T-helper 2 cell treated with Interferon-gamma antibody and Interleukin-4, amounts not matched to agents 5 μg/mL and 100 μg/mL, for 36 hours (primary cell): ENCODE measurements around the gene MRPS18B.
"Not testable (repeated sequence)": the region's sequence is repeated elsewhere in the genome, so short reads cannot be mapped to it uniquely, and the experiment has no call there.

ENCODE experiments used
- DNase-seq: peaks from one replicate; pipeline ENCODE4 v3.0.0; 2021; ENCODE audit warnings: low spot score
- H3K27ac Mint-ChIP-seq: one replicate; pipeline ENCODE4 v1.8.0; 2021; ENCODE audit warnings: mild to moderate bottlenecking, mixed read lengths
- H3K27me3 Mint-ChIP-seq: one replicate; pipeline ENCODE4 v1.8.0; 2021; ENCODE audit warnings: low read depth, mixed read lengths
- H3K36me3 Mint-ChIP-seq: one replicate; pipeline ENCODE4 v1.8.0; 2021; ENCODE audit warnings: low read depth, mixed read lengths
- H3K4me1 Mint-ChIP-seq: one replicate; pipeline ENCODE4 v1.8.0; 2021; ENCODE audit warnings: low read depth, mixed read lengths
- H3K4me3 Mint-ChIP-seq: one replicate; pipeline ENCODE4 v1.8.0; 2022; ENCODE audit warnings: mild to moderate bottlenecking, moderate library complexity, mixed read lengths
- H3K9me3 Mint-ChIP-seq: one replicate; pipeline ENCODE4 v1.8.0; 2021; ENCODE audit warnings: mixed read lengths

MRPS18B gene

GRCh38 chr6:30641048-30641447 is 23.4 kb downstream of the MRPS18B start:
- Mint-ChIP-seq H3K27ac (peak overlapping the region; percentile 71), H3K9me3 (no peaks in the 10 kb centered on the region), H3K36me3 (peaks cover 6% of the 10 kb centered on the region), H3K27me3 (no peaks in the 10 kb centered on the region), H3K4me1 (peaks cover 17% of the 10 kb centered on the region), H3K4me3 (no peak overlapping the region)
- no peak for DNase-seq

DNA sequence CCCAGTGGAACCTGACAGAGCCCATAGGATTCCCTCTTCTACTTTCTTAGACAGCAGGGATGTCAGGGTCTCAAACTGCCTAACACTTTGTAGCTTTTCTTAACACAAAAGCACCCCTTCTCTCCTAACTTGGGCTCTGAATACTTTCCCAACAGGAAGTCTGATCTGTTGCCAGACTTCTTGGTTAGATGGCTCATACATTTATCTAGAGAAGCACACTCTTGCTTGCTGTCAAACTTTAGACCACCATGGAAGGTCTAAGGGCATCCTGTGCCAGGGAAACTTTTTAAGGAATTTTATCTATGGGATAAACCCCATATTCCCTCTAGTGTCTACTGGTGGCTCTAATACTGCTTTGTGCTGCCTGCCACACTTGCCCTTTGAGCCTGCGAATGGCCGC is 26.0 kb downstream of the MRPS18B start:
- no peak for DNase-seq
- Mint-ChIP-seq H3K27me3 (no peaks in the 10 kb centered on the region), H3K36me3 (peaks cover 7% of the 10 kb centered on the region), H3K9me3 (no peaks in the 10 kb centered on the region), H3K4me1 (peaks cover 30% of the 10 kb centered on the region), H3K27ac (no peak overlapping the region), H3K4me3 (no peak overlapping the region)

GRCh38 chr6:30644769-30645168 is 27.1 kb downstream of the MRPS18B start:
- H3K4me3 Mint-ChIP-seq, result no peak overlapping the region
- peaks cover 7% of the 10 kb centered on the region for H3K36me3 Mint-ChIP-seq
- no peak for DNase-seq
- H3K27ac Mint-ChIP-seq, result no peak overlapping the region
- H3K27me3 Mint-ChIP-seq, result no peaks in the 10 kb centered on the region
- H3K9me3 Mint-ChIP-seq, result no peaks in the 10 kb centered on the region
- peaks cover 30% of the 10 kb centered on the region for H3K4me1 Mint-ChIP-seq

GRCh38 chr6:30645989-30646388 is 28.3 kb downstream of the MRPS18B start:
- Mint-ChIP-seq H3K9me3 (no peaks in the 10 kb centered on the region), H3K4me3 (peak overlapping the region; percentile 93), H3K4me1 (peaks cover 29% of the 10 kb centered on the region), H3K27me3 (no peaks in the 10 kb centered on the region), H3K27ac (peak overlapping the region; percentile 19), H3K36me3 (peaks cover 5% of the 10 kb centered on the region)
- DNase-seq, result no peak

DNA sequence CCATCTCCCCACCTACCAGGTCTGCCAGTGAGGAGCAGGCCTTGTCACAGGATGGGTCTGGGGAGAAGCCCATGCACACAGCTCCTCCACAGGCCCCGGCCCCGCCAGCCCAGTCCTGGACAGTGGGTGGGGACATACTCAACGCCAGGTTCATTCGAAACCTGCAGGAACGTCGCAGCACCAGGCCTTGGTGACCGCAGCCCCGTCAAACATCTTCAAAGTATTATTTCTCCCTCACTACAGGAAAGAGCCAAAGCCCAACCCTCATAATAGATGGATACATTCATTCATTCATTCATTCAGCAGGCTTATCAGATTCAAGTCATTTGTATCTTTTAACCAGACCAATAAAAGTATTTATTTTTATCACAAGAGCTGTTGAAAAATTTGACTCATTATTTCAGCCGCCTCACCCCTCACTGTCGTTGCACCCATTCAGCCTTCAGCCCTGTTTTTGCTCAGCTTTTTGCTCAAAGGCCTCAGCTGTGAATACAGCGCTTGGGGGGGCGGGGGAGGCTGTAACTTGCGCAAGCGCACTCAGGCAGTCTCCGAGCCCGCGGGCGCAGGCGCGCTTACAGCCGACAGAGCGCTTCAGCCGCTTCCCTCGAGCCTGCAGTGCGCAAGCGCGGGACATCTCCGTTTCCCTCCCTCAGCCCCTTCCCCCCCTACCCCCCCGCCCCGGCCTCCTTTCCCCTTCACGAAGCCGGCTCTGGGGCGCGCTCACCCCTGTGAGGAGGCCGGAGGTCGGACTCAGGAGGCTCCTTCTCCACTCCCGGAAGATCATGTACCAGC is 29.0 kb downstream of the MRPS18B start, which contains the start of gene C6orf136:
TSS of gene C6orf136 (plus strand) at position 684 of the 792 bp plus-strand sequence. CDS start at position 783, 99 bp downstream.
- peak within 1 kb of the TSS; percentile 93 for H3K4me3 Mint-ChIP-seq
- peaks cover 7% of the 10 kb centered on the region for H3K36me3 Mint-ChIP-seq
- H3K27ac Mint-ChIP-seq, result peak within 1 kb of the TSS; percentile 92
- H3K4me1 Mint-ChIP-seq, result peaks cover 24% of the 10 kb centered on the region
- H3K9me3 Mint-ChIP-seq, result no peaks in the 10 kb centered on the region
- no peaks in the 10 kb centered on the region for H3K27me3 Mint-ChIP-seq
- peak; percentile 91 for DNase-seq

- peaks cover 22% of the 10 kb centered on the region for H3K4me1 Mint-ChIP-seq
- DNase-seq, result peak; percentile 78
- peak overlapping the region; percentile 92 for H3K27ac Mint-ChIP-seq
- peak overlapping the region; percentile 93 for H3K4me3 Mint-ChIP-seq
- no peaks in the 10 kb centered on the region for H3K9me3 Mint-ChIP-seq
- peaks cover 15% of the 10 kb centered on the region for H3K36me3 Mint-ChIP-seq
- H3K27me3 Mint-ChIP-seq, result no peaks in the 10 kb centered on the region
Measured at GRCh38 chr6:30647242-30648116, 29.8 kb downstream of the MRPS18B start.

GRCh38 chr6:30651143-30651542 is 33.5 kb downstream of the MRPS18B start:
- H3K4me3 Mint-ChIP-seq, result no peak overlapping the region
- H3K36me3 Mint-ChIP-seq, result peaks cover 32% of the 10 kb centered on the region
- DNase-seq, result no peak
- H3K27me3 Mint-ChIP-seq, result no peaks in the 10 kb centered on the region
- H3K27ac Mint-ChIP-seq, result no peak overlapping the region
- H3K9me3 Mint-ChIP-seq, result no peaks in the 10 kb centered on the region
- H3K4me1 Mint-ChIP-seq, result peaks cover 14% of the 10 kb centered on the region

- DNase-seq, result no peak
- Mint-ChIP-seq H3K4me1 (no peaks in the 10 kb centered on the region), H3K4me3 (no peak overlapping the region), H3K9me3 (no peaks in the 10 kb centered on the region), H3K36me3 (peaks cover 55% of the 10 kb centered on the region), H3K27me3 (no peaks in the 10 kb centered on the region), H3K27ac (no peak overlapping the region)
Measured at GRCh38 chr6:30654798-30655742, 37.4 kb downstream of the MRPS18B start.

GRCh38 chr6:30655743-30656094 is 38.1 kb downstream of the MRPS18B start:
- Mint-ChIP-seq H3K4me3 (no peak overlapping the region), H3K9me3 (no peaks in the 10 kb centered on the region), H3K4me1 (no peaks in the 10 kb centered on the region), H3K27me3 (no peaks in the 10 kb centered on the region), H3K36me3 (peaks cover 57% of the 10 kb centered on the region), H3K27ac (no peak overlapping the region)
- no peak for DNase-seq

DNA sequence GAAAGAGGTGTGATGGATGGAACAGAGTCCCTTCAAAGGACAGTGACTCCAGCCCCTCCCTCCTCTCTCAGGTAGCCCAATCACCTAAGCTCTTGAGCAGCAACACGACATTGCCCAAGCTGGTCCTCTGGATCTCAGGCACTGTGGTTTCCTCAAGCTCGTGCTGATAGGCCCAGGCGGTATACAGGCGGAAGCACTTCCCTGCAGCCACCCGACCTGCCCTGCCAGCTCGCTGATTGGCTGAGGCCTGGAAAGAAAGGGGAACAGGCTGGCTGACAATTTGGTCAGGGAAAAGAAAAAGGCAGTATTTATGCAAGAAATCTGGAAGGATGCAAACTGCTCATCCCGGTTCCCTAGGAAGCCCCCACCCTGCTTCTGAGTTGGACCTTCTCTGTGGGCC is 38.9 kb downstream of the MRPS18B start:
- DNase-seq, result no peak
- H3K4me3 Mint-ChIP-seq, result no peak overlapping the region
- no peaks in the 10 kb centered on the region for H3K27me3 Mint-ChIP-seq
- H3K4me1 Mint-ChIP-seq, result no peaks in the 10 kb centered on the region
- H3K36me3 Mint-ChIP-seq, result peaks cover 56% of the 10 kb centered on the region
- no peaks in the 10 kb centered on the region for H3K9me3 Mint-ChIP-seq
- no peak overlapping the region for H3K27ac Mint-ChIP-seq

- no peaks in the 10 kb centered on the region for H3K27me3 Mint-ChIP-seq
- H3K9me3 Mint-ChIP-seq, result no peaks in the 10 kb centered on the region
- DNase-seq, result no peak
- no peak overlapping the region for H3K4me3 Mint-ChIP-seq
- H3K4me1 Mint-ChIP-seq, result no peaks in the 10 kb centered on the region
- no peak overlapping the region for H3K27ac Mint-ChIP-seq
- H3K36me3 Mint-ChIP-seq, result peaks cover 53% of the 10 kb centered on the region
Measured at GRCh38 chr6:30657454-30657853, 39.8 kb downstream of the MRPS18B start.

GRCh38 chr6:30657922-30658321 is 40.3 kb downstream of the MRPS18B start:
- H3K27me3 Mint-ChIP-seq, H3K27ac Mint-ChIP-seq, H3K4me1 Mint-ChIP-seq, H3K4me3 Mint-ChIP-seq, H3K9me3 Mint-ChIP-seq, DNase-seq: not testable (repeated sequence)
- peaks cover 58% of the 10 kb centered on the region for H3K36me3 Mint-ChIP-seq

DNA sequence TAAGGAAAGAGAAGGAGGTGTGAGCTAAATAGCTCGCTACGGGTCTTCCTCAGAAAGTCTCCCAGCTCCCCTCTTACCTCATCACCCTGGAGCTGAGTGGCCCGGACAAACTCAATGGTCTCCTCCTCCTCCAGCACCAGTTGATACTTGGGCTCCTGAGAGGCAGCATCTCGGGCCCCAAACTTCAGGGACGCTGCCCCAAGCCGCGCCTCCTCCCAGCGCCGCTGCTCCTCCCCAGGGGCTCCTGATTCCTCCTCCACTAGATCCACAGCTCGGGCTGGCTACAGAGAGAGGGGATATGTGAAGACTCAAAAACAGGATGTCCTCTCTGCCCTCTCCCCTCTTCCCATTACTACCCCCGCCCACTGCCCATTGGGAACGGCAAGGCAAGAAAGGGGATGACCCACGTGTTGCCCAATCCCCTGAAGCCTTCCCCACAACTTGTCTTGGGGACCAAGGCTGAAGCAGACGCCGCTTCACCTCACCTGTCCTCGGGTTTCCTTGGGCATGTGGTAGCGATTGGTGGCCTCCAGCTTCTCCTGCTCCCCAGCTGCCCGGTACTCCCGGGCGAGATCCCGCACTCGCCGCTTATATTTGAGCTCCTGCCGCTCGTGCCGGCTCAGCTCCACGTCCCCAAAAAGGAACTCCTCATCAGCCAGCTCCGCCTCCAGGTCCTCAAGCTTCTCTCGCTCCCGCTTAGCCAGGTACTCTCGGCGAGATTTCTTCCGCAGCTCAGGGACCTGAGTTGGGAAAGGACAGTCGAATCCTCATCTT is 47.5 kb downstream of the MRPS18B start:
- peaks cover 48% of the 10 kb centered on the region for H3K36me3 Mint-ChIP-seq
- no peak for DNase-seq
- H3K9me3 Mint-ChIP-seq, result no peaks in the 10 kb centered on the region
- peaks cover 4% of the 10 kb centered on the region for H3K4me1 Mint-ChIP-seq
- no peak overlapping the region for H3K27ac Mint-ChIP-seq
- no peak overlapping the region for H3K4me3 Mint-ChIP-seq
- no peaks in the 10 kb centered on the region for H3K27me3 Mint-ChIP-seq
